Measurements from ENCODE around the gene EEIG2. TPM values are rescaled to one million over a fixed set of nuclear protein-coding genes. Genes with fewer than 3 reads are reported as not detected.
A peak's percentile ranks its signal among the peaks of the same experiment; 100 is the strongest.

Gene EEIG2
- total and polyA plus RNA-seq, 11 donors = 1.2 to 14.1 (median 4.8) TPM

DNA sequence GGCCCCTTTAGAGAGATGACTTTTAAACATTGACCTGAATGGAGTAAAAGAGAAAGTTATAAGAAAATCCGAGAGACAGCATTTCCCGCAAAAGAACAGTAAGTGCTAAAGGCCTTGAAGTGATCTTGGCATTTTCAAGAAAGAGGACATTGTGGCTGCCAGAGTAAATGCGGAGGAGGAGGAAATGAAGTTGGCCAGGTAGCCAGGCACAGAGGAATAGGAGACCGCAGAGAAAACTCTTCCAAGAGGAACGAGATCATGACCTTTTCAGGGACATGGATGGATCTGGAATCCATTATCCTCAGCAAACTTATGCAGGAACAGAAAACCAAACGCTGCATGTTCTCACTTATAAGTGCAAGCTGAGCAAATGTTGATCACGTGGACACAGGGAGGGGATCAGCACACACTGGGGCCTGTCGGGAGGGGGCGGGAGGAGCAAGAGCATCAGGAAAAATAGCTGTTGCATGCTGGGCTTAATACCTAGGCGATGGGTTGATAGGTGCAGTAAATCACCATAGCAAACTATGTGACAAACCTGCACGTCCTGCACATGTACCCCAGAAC lies 49.7 kb downstream of the EEIG2 start:
- WGBS, 4 donors = 25 to 37% (median 28%) methylated on average over 11 of the region's 11 CpGs
- no peaks in the 10 kb centered on the region for H3K9me3 ChIP-seq
- ATAC-seq (peak; percentile 63 to 73 (median 68)), DNase-seq (peak in 2 of 5 donors; percentile 28 to 37)
- TF ChIP-seq POLR2A (IDR thresholded peaks at IDR 0.05) = no peak
- TF ChIP-seq, protein P1, sequence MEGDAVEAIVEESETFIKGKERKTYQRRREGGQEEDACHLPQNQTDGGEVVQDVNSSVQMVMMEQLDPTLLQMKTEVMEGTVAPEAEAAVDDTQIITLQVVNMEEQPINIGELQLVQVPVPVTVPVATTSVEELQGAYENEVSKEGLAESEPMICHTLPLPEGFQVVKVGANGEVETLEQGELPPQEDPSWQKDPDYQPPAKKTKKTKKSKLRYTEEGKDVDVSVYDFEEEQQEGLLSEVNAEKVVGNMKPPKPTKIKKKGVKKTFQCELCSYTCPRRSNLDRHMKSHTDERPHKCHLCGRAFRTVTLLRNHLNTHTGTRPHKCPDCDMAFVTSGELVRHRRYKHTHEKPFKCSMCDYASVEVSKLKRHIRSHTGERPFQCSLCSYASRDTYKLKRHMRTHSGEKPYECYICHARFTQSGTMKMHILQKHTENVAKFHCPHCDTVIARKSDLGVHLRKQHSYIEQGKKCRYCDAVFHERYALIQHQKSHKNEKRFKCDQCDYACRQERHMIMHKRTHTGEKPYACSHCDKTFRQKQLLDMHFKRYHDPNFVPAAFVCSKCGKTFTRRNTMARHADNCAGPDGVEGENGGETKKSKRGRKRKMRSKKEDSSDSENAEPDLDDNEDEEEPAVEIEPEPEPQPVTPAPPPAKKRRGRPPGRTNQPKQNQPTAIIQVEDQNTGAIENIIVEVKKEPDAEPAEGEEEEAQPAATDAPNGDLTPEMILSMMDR (IDR thresholded peaks at IDR 0.05) = peak in 1 of 12 donors; percentile 18
- H3K4me3 ChIP-seq = no peak overlapping the region
- H3K36me3 ChIP-seq = peaks cover 0 to 36% (median 14%) of the 10 kb centered on the region in 9 donors
- intact Hi-C loops (cut with DNase I) = loop anchor here in 4 of 10 donors (5.0 to 10.0 kb wide), 3 partner anchors 45 to 52 kb away; partner anchors contain the start of gene EEIG2 (in 3 of the 4)
- peaks cover 0 to 29% (median 18%) of the 10 kb centered on the region in 12 donors for H3K4me1 ChIP-seq
- no peaks in the 10 kb centered on the region for H3K27me3 ChIP-seq
- H3K27ac ChIP-seq = peak overlapping the region in 9 of 12 donors; percentile 0 to 72 (median 32)

Other genes with a start within 250 kb of the EEIG2 start
- not detected for gene NBPF6, start 109.8 kb upstream of the EEIG2 start, total RNA-seq
- gene NBPF6, start 109.8 kb upstream of the EEIG2 start, polyA plus RNA-seq = not detected
- 1 to 10 TPM in 4 of 9 donors, under 1 TPM in 5; 0.44 to 4.5 (median 0.93) TPM for gene HENMT1, start 101.0 kb downstream of the EEIG2 start, total RNA-seq
- 1 to 10 TPM in 1 of 2 donors, under 1 TPM in 1; 0.61 to 1.5 TPM for gene HENMT1, start 101.0 kb downstream of the EEIG2 start, polyA plus RNA-seq
- gene PRPF38B, start 132.2 kb downstream of the EEIG2 start, total RNA-seq = 10 to 100 TPM in 7 of 9 donors, 1 to 10 TPM in 2; 7.7 to 18.2 (median 13.5) TPM
- 10 to 100 TPM; 19.5 to 22.6 TPM for gene PRPF38B, start 132.2 kb downstream of the EEIG2 start, polyA plus RNA-seq
- gene FNDC7, start 152.8 kb downstream of the EEIG2 start, total RNA-seq = under 1 TPM in 1 of 9 donors, not detected in 8; 0.08 TPM
- not detected for gene FNDC7, start 152.8 kb downstream of the EEIG2 start, polyA plus RNA-seq
- 10 to 100 TPM; 22.4 to 42.7 (median 26.1) TPM for gene STXBP3, start 186.6 kb downstream of the EEIG2 start, total RNA-seq
- gene STXBP3, start 186.6 kb downstream of the EEIG2 start, polyA plus RNA-seq = 10 to 100 TPM; 19.2 to 28.8 TPM

All from heart left ventricle (tissue), 16 donors.